Upper lobe of left lung (tissue), 4 donors: ENCODE results near the gene GEMIN2.

Source experiments
- EP300 ChIP-seq, 4 donors: sonication (generic); formaldehyde crosslinking; IDR thresholded peaks; one replicate each; pipeline ENCODE4 v1.5.1; 2017; ENCODE audit warnings: antibody characterized with exemption in 4 of 4, control low read depth in 2 of 4
- POLR2A ChIP-seq, 4 donors: fragments of 450-650 bp; IDR thresholded peaks; one replicate each; pipeline ENCODE4 v1.5.1; 2016 to 2017; ENCODE audit warnings: antibody characterized with exemption in 4 of 4, mild to moderate bottlenecking in 2 of 4
- TF ChIP-seq, protein P1 (sequence below), 6 experiments: fragments of 450-650 bp in 4 of 6; fragments of 200-600 bp in 2 of 6; sonication (generic) in 2 of 6; IDR thresholded peaks; one replicate each; pipeline ENCODE4 v1.5.1; 2016 to 2019; ENCODE audit warnings: antibody characterized with exemption in 6 of 6

DNA sequence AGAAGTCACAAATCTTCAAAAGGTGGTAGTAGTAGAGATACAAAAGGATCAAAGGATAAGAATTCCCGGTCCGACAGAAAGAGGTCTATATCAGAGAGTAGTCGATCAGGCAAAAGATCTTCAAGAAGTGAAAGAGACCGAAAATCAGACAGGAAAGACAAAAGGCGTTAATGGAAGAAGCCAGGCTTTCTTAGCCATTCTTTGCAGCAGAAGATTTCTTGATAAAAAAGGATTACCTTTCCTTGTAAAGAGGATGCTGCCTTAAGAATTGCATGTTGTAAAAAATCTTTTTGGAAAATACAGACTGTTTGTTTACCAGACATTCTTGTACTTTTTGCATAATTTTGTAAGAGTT lies 67.5 kb downstream of the GEMIN2 start:
- TF ChIP-seq, protein P1, sequence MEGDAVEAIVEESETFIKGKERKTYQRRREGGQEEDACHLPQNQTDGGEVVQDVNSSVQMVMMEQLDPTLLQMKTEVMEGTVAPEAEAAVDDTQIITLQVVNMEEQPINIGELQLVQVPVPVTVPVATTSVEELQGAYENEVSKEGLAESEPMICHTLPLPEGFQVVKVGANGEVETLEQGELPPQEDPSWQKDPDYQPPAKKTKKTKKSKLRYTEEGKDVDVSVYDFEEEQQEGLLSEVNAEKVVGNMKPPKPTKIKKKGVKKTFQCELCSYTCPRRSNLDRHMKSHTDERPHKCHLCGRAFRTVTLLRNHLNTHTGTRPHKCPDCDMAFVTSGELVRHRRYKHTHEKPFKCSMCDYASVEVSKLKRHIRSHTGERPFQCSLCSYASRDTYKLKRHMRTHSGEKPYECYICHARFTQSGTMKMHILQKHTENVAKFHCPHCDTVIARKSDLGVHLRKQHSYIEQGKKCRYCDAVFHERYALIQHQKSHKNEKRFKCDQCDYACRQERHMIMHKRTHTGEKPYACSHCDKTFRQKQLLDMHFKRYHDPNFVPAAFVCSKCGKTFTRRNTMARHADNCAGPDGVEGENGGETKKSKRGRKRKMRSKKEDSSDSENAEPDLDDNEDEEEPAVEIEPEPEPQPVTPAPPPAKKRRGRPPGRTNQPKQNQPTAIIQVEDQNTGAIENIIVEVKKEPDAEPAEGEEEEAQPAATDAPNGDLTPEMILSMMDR (IDR thresholded peaks at IDR 0.05): no peak
- TF ChIP-seq EP300 (IDR thresholded peaks at IDR 0.05) (no peak), POLR2A (IDR thresholded peaks at IDR 0.05) (no peak)
